BJ (cell line): Measurements from ENCODE around the gene SYNRG. TPM values are rescaled to one million over a fixed set of nuclear protein-coding genes. Genes with fewer than 3 reads are reported as not detected.

ENCODE experiments used
- CTCF ChIA-PET: fragments of 350-600 bp; formaldehyde crosslinking; extraction: SDS; loops from one replicate; lab custom pipeline; 2021; ENCODE audit warnings: antibody characterized with exemption, inconsistent platforms; lab: Yijun Ruan, JAX
- POLR2A ChIA-PET: fragments of 300-600 bp; sonication (Branson Sonifier 250); formaldehyde crosslinking; extraction: SDS; loops from one replicate; lab custom pipeline; 2021; ENCODE audit warnings: antibody characterized with exemption; lab: Charles Lee
- DNase-seq: peaks from one replicate; pipeline ENCODE4 v3.0.0-alpha.2; 2011; ENCODE audit warnings: low read depth
- H3K27me3 ChIP-seq: 2 replicates; pipeline ENCODE4 v1.6.0; 2011; ENCODE audit warnings: low read length; ENCODE audit not compliant: control insufficient read depth, insufficient read depth
- H3K36me3 ChIP-seq: 2 replicates; pipeline ENCODE4 v1.5.1; 2011; ENCODE audit warnings: low read length; ENCODE audit not compliant: control insufficient read depth, insufficient read depth
- H3K4me3 ChIP-seq: 2 replicates; pipeline ENCODE4 v1.5.1; 2011; ENCODE audit warnings: low read depth, mild to moderate bottlenecking, control low read depth, low read length
- polyA plus RNA-seq: library from polyadenylated mRNA; depleted of rRNA; stranded (reverse); fragments of >200 nt; gene quantifications from 2 replicates; pipeline ENCODE4 v1.2.3, GENCODE V29; 2011
- TF ChIP-seq, protein P1 (sequence below): IDR thresholded peaks from 2 replicates; pipeline ENCODE4 v1.5.1; 2011; ENCODE audit warnings: low read depth, mild to moderate bottlenecking, control low read depth, inconsistent platforms, low read length, moderate library complexity; ENCODE audit not compliant: insufficient read depth

Gene SYNRG
- polyA plus RNA-seq, 1 experiment = 10.2 TPM

DNA sequence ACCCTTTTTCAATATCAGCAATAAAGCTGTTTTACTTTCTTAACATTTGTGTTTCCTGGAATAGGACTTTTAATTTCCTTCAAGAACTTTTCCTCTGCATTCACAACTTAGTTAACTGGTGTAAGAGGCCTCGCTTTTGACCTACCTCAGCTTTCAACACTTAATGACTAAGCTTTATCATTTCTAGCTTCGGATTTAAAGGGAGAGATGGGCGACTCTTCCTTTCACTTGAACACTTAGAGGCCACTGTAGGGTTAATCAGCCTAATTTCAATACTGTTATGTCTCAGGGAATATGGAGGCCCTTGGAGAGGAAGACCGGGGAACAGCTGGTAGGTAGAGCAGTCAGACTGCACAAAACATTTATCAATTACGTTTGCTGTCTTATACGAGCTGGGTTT is 4.7 kb downstream of the SYNRG start:
- POLR2A ChIA-PET = no interaction called here
- DNase-seq = no peak
- TF ChIP-seq, protein P1, sequence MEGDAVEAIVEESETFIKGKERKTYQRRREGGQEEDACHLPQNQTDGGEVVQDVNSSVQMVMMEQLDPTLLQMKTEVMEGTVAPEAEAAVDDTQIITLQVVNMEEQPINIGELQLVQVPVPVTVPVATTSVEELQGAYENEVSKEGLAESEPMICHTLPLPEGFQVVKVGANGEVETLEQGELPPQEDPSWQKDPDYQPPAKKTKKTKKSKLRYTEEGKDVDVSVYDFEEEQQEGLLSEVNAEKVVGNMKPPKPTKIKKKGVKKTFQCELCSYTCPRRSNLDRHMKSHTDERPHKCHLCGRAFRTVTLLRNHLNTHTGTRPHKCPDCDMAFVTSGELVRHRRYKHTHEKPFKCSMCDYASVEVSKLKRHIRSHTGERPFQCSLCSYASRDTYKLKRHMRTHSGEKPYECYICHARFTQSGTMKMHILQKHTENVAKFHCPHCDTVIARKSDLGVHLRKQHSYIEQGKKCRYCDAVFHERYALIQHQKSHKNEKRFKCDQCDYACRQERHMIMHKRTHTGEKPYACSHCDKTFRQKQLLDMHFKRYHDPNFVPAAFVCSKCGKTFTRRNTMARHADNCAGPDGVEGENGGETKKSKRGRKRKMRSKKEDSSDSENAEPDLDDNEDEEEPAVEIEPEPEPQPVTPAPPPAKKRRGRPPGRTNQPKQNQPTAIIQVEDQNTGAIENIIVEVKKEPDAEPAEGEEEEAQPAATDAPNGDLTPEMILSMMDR = no peak
- no peaks in the 10 kb centered on the region for H3K27me3 ChIP-seq
- H3K4me3 ChIP-seq = no peak overlapping the region
- no peaks in the 10 kb centered on the region for H3K36me3 ChIP-seq
- CTCF ChIA-PET = interaction anchor here (0.6 to 1.8 kb wide), 5 partner anchors 9 to 231 kb away, joined by 3 to 5 read pairs (median 3); no protein-coding TSS in a partner anchor

GRCh38 chr17:37598145-37598544 is 11.1 kb downstream of the SYNRG start:
- Histone ChIP-seq H3K36me3 (peaks cover 7% of the 10 kb centered on the region), H3K4me3 (no peak overlapping the region), H3K27me3 (no peaks in the 10 kb centered on the region)
- no peak for DNase-seq
- TF ChIP-seq, protein P1 = no peak
- POLR2A ChIA-PET = no interaction called here
- CTCF ChIA-PET = interaction anchor here (1.3 kb wide), 1 partner anchor 70 kb away, joined by 3 read pairs; no protein-coding TSS in a partner anchor

- H3K36me3 ChIP-seq = peaks cover 7% of the 10 kb centered on the region
- DNase-seq = no peak
- H3K27me3 ChIP-seq = no peaks in the 10 kb centered on the region
- TF ChIP-seq, protein P1 = no peak
- POLR2A ChIA-PET = no interaction called here
- CTCF ChIA-PET = interaction anchor here (0.9 kb wide), 1 partner anchor 224 kb away, joined by 3 read pairs; no protein-coding TSS in a partner anchor
- H3K4me3 ChIP-seq = no peak overlapping the region
These were observed 16.9 kb downstream of the SYNRG start for GRCh38 chr17:37592291-37592690.

DNA sequence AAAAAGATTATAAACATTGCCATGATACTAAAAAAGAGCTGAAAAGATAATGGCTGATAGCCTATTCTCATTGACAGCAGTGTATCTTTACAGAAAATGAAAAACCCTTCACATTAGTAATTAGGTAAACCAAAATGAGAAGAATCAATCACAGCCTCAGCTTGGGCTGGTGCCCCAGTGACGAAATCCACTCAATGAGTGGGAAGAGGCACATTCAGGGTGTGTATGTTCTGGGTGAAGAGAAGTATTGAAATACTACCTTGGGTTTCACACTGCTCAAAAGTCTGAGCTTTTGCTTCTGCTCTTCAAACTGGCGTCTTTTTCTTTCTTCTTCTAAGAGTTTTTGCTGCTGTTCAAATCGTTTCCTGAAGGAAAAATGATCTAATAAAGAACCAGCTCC is 24.2 kb downstream of the SYNRG start:
- TF ChIP-seq, protein P1 = no peak
- Histone ChIP-seq H3K4me3 (no peak overlapping the region), H3K27me3 (no peaks in the 10 kb centered on the region), H3K36me3 (peaks cover 8% of the 10 kb centered on the region)
- POLR2A ChIA-PET = no interaction called here
- no peak for DNase-seq
- CTCF ChIA-PET = interaction anchor here (2.0 kb wide), 1 partner anchor 15 kb away, joined by 6 read pairs; no protein-coding TSS in a partner anchor

DNA sequence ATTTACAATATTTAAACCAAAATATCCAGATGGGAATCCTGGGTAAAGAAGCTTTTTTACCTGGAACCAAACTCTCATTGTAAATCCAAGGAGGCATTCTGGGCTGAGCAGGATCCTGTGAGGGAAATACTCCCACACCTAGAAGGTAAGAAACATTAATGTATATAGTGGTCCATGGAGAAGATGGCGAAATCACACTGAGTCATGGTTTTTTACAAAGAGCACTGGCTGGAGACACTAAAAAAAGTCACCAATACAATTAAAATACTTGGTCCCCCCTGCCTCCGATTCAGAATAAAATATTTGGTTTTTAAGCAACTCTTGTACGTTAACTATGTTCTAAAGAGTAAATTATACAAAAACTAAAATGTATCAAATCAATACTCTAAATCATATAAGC is 32.9 kb downstream of the SYNRG start:
- peaks cover 6% of the 10 kb centered on the region for H3K36me3 ChIP-seq
- CTCF ChIA-PET = no interaction called here
- H3K27me3 ChIP-seq = no peaks in the 10 kb centered on the region
- no peak for DNase-seq
- H3K4me3 ChIP-seq = no peak overlapping the region
- TF ChIP-seq, protein P1 = no peak
- POLR2A ChIA-PET = no interaction called here
